Measurements from ENCODE around the gene FAM120A. TPM values are rescaled to one million over a fixed set of nuclear protein-coding genes. Genes with fewer than 3 reads are reported as not detected.

FAM120A gene
- total RNA-seq, 1 experiment from 2014 or later: 70.5 TPM

DNA sequence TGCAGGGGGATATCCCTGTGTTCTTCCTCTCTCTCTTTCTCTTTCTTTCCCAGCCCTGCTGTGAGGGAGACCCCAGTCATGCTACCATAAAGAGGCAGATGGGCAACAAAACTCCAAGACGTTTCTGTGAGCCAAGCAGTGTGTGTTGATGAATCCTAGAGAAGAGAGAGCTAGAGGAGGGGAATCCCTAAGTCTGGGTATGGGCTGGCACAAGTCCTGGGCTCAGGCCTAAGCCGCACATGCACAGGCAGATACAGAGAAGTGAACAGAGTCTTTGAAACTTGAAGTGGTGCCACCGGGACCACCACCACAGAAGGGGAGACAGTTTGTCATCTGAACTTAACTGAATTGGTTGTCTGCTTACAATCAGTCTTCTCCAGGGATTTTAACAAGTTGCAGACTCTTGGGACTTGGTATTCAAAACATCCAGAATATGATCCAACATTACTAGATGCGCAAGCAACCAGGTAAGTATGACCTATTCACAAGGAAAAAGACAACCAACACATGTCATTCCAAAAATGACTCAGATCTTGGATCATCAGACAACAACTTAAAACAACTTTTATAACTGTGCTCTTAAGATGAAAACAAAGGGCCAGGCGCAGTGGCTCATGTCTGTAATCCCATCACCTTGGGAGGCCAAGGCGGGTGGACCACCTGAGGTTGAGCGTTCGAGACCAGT is 10.4 kb upstream of the FAM120A start:
- no peaks in the 10 kb centered on the region for H3K27me3 ChIP-seq (ENCODE audit: control insufficient read depth, insufficient read depth, low read length)
- POLR2A ChIA-PET: no interaction called here
- CTCF ChIA-PET: no interaction called here
- ATAC-seq: no peak
- no peaks in the 10 kb centered on the region for H3K4me1 ChIP-seq (ENCODE audit: control insufficient read depth, insufficient read depth, low read length)
- no peak overlapping the region for H3K4me3 ChIP-seq (ENCODE audit: low read depth in 2 of 2, low read length in 2 of 2)
- TF ChIP-seq SIN3A (IDR thresholded peaks at IDR 0.05; ENCODE audit: borderline replicate concordance, insufficient read depth, low read depth, low read length) (no peak), CTCF (IDR thresholded peaks at IDR 0.05) (no peak), POLR2AphosphoS5 (IDR thresholded peaks at IDR 0.05; ENCODE audit: low read depth, low read length) (no peak), REST (IDR thresholded peaks at IDR 0.05; ENCODE audit: insufficient read depth in 1 of 2, low read depth in 2 of 2, low read length in 1 of 2) (no peak), TCF7L2 (IDR thresholded peaks at IDR 0.05; ENCODE audit: low read depth, low read length) (no peak)
- H3K9me3 ChIP-seq (ENCODE audit: control insufficient read depth, insufficient read depth, low read depth, low read length): no peaks in the 10 kb centered on the region
- in situ Hi-C loops (cut with HindIII; ENCODE audit: low pct_unique_long_range_greater_than_20kb, low sequenced_read_pairs) (no loop called here), intact Hi-C loops (cut with micrococcal nuclease; ENCODE audit: unreplicated experiment) (no loop called here)
- H3K27ac ChIP-seq (ENCODE audit: low read length): no peak overlapping the region
- H3K36me3 ChIP-seq (ENCODE audit: control insufficient read depth, insufficient read depth, low read length): no peaks in the 10 kb centered on the region
- DNase-seq (ENCODE audit: low read depth, low spot score): no peak
- no TSS peak for BruUV-seq (replicated peaks)

- no peaks in the 10 kb centered on the region for H3K9me3 ChIP-seq (ENCODE audit: control insufficient read depth, insufficient read depth, low read depth, low read length)
- in situ Hi-C loops (cut with HindIII; ENCODE audit: low pct_unique_long_range_greater_than_20kb, low sequenced_read_pairs): no loop called here
- ATAC-seq: no peak
- TF ChIP-seq SIN3A (IDR thresholded peaks at IDR 0.05; ENCODE audit: borderline replicate concordance, insufficient read depth, low read depth, low read length) (no peak), CTCF (IDR thresholded peaks at IDR 0.05) (no peak), POLR2AphosphoS5 (IDR thresholded peaks at IDR 0.05; ENCODE audit: low read depth, low read length) (no peak), TCF7L2 (IDR thresholded peaks at IDR 0.05; ENCODE audit: low read depth, low read length) (no peak), REST (IDR thresholded peaks at IDR 0.05; ENCODE audit: insufficient read depth in 1 of 2, low read depth in 2 of 2, low read length in 1 of 2) (no peak)
- intact Hi-C loops (cut with micrococcal nuclease; ENCODE audit: unreplicated experiment): no loop called here
- H3K4me1 ChIP-seq (ENCODE audit: control insufficient read depth, insufficient read depth, low read length): no peaks in the 10 kb centered on the region
- no peak for DNase-seq (ENCODE audit: low read depth, low spot score)
- no peaks in the 10 kb centered on the region; the same call in 1 of the 2 replicates for H3K36me3 ChIP-seq (ENCODE audit: control insufficient read depth, insufficient read depth, low read length)
- H3K4me3 ChIP-seq (ENCODE audit: low read depth in 2 of 2, low read length in 2 of 2): no peak overlapping the region
- ChIA-PET CTCF (no interaction called here), POLR2A (no interaction called here)
- no TSS peak for BruUV-seq (replicated peaks)
- no peaks in the 10 kb centered on the region for H3K27me3 ChIP-seq (ENCODE audit: control insufficient read depth, insufficient read depth, low read length)
- H3K27ac ChIP-seq (ENCODE audit: low read length): no peak overlapping the region
Measured at GRCh38 chr9:93446073-93446472, 5.4 kb upstream of the FAM120A start.
